ENCODE results near the gene ESF1. TPM values are rescaled to one million over a fixed set of nuclear protein-coding genes. Genes with fewer than 3 reads are reported as not detected.

The ESF1 gene
- total RNA-seq, 2 donors from 2014 or later = 10.4 to 11.1 TPM

DNA sequence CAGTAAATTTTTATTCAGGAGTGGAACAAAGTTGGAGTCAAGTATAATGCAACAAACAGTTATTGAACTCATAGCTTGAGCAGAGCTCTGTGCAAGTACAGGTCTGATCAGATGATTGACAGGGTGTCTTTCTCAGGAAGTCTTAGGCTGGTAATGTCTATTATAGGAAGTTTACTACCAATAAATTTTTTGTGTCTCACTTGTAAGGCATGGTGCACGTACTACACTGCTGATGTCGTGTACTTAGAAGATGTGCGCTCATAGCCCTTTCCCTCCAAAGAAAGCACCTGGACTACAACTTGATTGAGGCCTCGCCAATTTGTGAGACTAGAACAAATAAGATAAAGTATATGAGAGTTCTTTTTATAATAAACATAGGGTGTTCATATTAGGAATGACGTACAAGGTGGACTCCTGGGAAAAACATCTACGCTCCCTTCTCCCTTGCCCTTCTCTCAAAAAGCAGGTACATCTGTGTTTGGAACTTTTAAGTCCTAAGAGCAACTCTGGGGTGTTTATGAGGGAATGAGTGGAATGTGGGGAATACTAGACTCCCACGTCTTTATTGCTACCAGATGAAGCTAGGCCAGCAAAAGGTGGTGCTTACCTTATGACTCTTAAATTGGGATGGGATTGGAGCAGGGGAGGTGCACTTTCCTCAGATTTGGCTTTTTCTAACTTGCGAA lies 1.6 kb upstream of the ESF1 start:
- peaks cover 32% of the 10 kb centered on the region for H3K36me3 ChIP-seq
- no peaks in the 10 kb centered on the region for H3K9me3 ChIP-seq
- peaks cover 0 to 33% of the 10 kb centered on the region in 2 donors for H3K4me1 ChIP-seq
- no peaks in the 10 kb centered on the region for H3K27me3 ChIP-seq
- H3K4me3 ChIP-seq = peak overlapping the region; percentile 60 to 75
- H3K27ac ChIP-seq = peak overlapping the region; percentile 14 to 89
- TF ChIP-seq, protein P1, sequence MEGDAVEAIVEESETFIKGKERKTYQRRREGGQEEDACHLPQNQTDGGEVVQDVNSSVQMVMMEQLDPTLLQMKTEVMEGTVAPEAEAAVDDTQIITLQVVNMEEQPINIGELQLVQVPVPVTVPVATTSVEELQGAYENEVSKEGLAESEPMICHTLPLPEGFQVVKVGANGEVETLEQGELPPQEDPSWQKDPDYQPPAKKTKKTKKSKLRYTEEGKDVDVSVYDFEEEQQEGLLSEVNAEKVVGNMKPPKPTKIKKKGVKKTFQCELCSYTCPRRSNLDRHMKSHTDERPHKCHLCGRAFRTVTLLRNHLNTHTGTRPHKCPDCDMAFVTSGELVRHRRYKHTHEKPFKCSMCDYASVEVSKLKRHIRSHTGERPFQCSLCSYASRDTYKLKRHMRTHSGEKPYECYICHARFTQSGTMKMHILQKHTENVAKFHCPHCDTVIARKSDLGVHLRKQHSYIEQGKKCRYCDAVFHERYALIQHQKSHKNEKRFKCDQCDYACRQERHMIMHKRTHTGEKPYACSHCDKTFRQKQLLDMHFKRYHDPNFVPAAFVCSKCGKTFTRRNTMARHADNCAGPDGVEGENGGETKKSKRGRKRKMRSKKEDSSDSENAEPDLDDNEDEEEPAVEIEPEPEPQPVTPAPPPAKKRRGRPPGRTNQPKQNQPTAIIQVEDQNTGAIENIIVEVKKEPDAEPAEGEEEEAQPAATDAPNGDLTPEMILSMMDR (IDR thresholded peaks at IDR 0.05) = no peak
- DNase-seq (ENCODE audit: low spot score) = no peak

DNA sequence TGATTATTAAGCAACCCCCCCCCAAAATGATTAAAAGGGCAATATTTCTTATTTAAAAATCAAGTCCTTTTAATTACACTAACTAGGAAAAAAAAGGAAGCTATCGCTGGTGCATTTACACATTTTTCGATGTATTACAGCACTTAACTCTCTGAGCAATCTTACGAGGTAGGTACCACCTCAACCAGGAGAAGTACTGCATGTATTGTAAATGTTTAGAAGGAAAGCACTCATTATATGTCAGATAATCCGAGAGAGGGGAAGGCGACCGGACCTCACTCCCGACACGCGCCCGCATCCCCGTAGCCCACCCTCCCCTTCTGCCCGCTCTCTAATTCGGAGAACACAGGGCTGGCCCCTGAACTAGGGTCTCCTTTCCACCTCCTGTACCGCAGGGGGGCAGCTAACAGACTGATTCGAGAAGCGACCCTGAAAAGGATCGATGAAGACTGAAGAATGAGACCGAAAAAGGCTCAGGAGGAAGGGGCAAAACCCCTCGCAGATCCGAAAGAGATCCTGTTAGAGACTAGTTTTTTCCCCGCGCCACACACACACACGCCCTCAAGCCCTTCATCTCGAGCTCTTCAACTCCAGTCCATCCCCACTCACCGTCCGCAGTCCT lies 337 bp downstream of the ESF1 start:
- Histone ChIP-seq H3K4me1 (peaks cover 0 to 33% of the 10 kb centered on the region in 2 donors), H3K4me3 (peak overlapping the region; percentile 60 to 75), H3K27me3 (no peaks in the 10 kb centered on the region), H3K36me3 (peaks cover 31% of the 10 kb centered on the region), H3K27ac (peak overlapping the region; percentile 89 to 91), H3K9me3 (no peaks in the 10 kb centered on the region)
- TF ChIP-seq, protein P1 (IDR thresholded peaks at IDR 0.05) = no peak
- DNase-seq (ENCODE audit: low spot score) = no peak

DNA sequence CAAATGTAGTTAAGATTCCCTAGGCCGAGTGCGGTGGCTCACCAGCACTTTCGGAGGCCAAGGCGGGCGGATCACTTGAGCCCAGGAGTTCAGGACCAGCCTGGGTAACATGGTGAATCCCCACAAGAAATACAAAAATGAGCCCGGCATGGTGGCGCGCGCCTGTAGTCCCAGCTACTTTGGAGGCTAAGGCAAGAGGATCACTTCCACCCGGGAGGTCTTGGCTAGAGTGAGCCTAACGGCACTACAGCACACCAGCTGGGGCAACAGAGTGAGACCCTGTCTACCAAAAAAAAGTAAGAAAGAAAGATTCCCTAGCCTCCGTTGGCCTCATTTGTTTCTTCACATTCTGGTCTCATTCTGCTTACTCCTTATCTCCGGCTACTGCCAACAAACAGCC lies 1.2 kb downstream of the ESF1 start:
- Histone ChIP-seq H3K27me3 (no peaks in the 10 kb centered on the region), H3K9me3 (no peaks in the 10 kb centered on the region), H3K4me3 (no peak overlapping the region), H3K4me1 (peaks cover 0 to 33% of the 10 kb centered on the region in 2 donors), H3K27ac (no peak overlapping the region), H3K36me3 (peaks cover 27% of the 10 kb centered on the region)
- TF ChIP-seq, protein P1 (IDR thresholded peaks at IDR 0.05) = no peak
- no peak for DNase-seq (ENCODE audit: low spot score)

DNA sequence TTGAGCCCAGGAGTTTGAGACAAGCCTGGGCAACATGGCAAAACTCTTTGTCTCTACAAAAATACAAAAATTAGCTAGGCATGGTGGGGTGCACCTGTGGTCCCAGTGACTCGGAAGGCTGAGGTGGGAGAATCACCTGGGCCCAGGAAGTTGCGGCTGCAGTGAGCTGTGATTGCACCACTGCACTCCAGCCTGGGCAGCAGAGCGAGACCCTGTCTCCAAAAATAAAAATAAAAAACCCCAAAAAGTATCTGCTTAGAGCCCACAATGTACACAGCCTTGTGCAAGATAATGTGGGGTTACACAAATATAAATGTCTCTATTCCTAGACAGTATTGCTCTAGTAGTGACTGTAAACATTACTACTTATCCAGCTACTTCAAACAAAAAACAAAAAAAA lies 5.9 kb downstream of the ESF1 start:
- Histone ChIP-seq H3K36me3 (peaks cover 58% of the 10 kb centered on the region), H3K27me3 (no peaks in the 10 kb centered on the region), H3K4me3 (no peak overlapping the region), H3K9me3 (no peaks in the 10 kb centered on the region), H3K27ac (no peak overlapping the region), H3K4me1 (peaks cover 0 to 6% of the 10 kb centered on the region in 2 donors)
- TF ChIP-seq, protein P1 (IDR thresholded peaks at IDR 0.05) = no peak
- DNase-seq (ENCODE audit: low spot score) = no peak

DNA sequence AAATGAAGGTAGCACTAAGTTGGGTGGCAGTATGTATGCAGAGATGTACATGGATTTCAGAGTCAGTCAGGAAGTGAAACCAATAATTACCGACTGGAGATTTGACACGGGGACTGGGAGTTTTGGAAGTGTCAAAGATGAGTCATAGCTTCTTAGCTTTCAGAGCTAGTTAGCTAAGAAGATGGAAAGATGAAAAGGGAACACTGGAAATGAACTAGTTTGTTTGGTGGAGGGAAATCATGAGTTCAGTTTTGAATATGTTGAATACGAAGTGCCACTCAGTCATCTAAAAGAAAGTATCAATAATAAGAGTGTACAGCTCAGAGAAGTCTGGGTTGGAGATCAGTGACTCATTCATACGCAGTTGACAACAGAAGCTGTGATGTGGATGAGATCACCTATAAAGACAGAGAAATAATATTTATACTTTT lies 7.5 kb downstream of the ESF1 start:
- TF ChIP-seq, protein P1 (IDR thresholded peaks at IDR 0.05) = no peak
- DNase-seq (ENCODE audit: low spot score) = no peak
- no peaks in the 10 kb centered on the region for H3K27me3 ChIP-seq
- H3K36me3 ChIP-seq = peaks cover 70% of the 10 kb centered on the region
- H3K4me3 ChIP-seq = no peak overlapping the region
- H3K9me3 ChIP-seq = no peaks in the 10 kb centered on the region
- H3K4me1 ChIP-seq = no peaks in the 10 kb centered on the region
- no peak overlapping the region for H3K27ac ChIP-seq
